Motor neuron (in vitro differentiated cells): ENCODE data around the gene RPAP3. TPM values are rescaled to one million over a fixed set of nuclear protein-coding genes. Genes with fewer than 3 reads are reported as not detected.

Experiments used
- total RNA-seq, 8 experiments: library from RNA; unstranded; fragments of 300-600 nt; gene quantifications; 2 replicates each; pipeline versions ENCODE4 v1.2.3 to v1.2.4, GENCODE V29; 2022

RPAP3 gene
- total RNA-seq, 8 experiments from 2014 or later, result 17.1 to 45.6 (median 29.5) TPM

Other genes starting within 250 kb of the RPAP3 start
- gene ENDOU, start 19.5 kb upstream of the RPAP3 start, total RNA-seq, result 1 to 10 TPM in 2 of 8 experiments, under 1 TPM in 6; 0.11 to 3.8 (median 0.36) TPM
- gene RAPGEF3, start 52.9 kb upstream of the RPAP3 start, total RNA-seq, result 10 to 100 TPM in 1 of 8 experiments, 1 to 10 TPM in 6, under 1 TPM in 1; 0.87 to 21.8 (median 4.9) TPM
- 10 to 100 TPM in 4 of 8 experiments, 1 to 10 TPM in 4; 6.9 to 25.0 (median 10.6) TPM for gene SLC48A1, start 67.2 kb upstream of the RPAP3 start, total RNA-seq
- 10 to 100 TPM in 7 of 8 experiments, 1 to 10 TPM in 1; 9.8 to 43.8 (median 19.3) TPM for gene HDAC7, start 113.9 kb upstream of the RPAP3 start, total RNA-seq
- gene VDR, start 199.0 kb upstream of the RPAP3 start, total RNA-seq, result 10 to 100 TPM in 1 of 8 experiments, 1 to 10 TPM in 3, under 1 TPM in 4; 0.08 to 70.8 (median 0.87) TPM